GM13976 (cell line): ENCODE measurements around the gene TTLL11.

Experiments used
- DNase-seq: peaks from one replicate; pipeline ENCODE4 v3.0.0; 2012; ENCODE audit warnings: low spot score
- CTCF ChIP-seq: IDR thresholded peaks from 2 replicates; pipeline ENCODE4 v1.5.1; 2012; ENCODE audit warnings: borderline replicate concordance, mild to moderate bottlenecking; ENCODE audit not compliant: insufficient read depth; ENCODE audit errors: extremely low read depth, missing control alignments, control extremely low read depth
- in situ Hi-C: fragments of 300-500 bp; cut with MboI; formaldehyde crosslinking; loops from one replicate; pipeline ENCODE4 v1.12.0; 2022; ENCODE audit warnings: low sequenced_read_pairs, mixed read lengths, inconsistent platforms; ENCODE audit not compliant: unreplicated experiment

Gene TTLL11

GRCh38 chr9:121906074-121906870 is 186.8 kb downstream of the TTLL11 start:
- DNase-seq, result no peak
- in situ Hi-C loops, result no loop called here
- TF ChIP-seq CTCF, result no peak

DNA sequence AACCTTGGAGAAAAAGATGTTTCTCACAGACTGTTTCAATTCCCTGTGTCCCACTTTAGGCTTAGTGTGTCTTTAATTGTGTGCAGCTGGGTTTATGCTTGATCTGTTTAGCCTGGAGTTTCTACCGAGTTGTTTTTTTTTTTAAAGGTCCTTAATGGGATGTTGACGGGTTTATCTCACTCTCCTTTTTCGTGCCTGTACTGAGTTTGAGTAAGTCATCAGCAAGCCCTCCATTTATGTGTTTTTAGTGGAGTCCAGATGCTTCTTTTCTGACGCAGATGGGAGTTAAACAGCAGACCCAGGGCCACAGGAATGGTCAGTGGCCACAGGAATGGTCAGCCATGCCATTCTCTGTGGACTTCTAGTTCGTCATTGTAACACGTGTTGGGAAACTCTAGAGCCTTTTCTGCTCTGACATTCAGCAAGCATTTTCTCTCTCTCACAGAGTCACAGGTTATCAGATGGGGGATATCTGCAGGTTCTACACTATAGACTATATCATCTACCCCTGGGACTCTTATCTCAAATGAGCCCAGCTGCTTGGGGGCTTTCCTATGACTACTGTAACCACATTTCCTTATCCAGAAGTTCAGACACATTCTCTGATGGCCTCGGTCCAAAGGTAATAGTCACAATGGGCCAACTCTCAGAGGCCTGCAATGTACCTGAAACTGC is 190.5 kb downstream of the TTLL11 start:
- TF ChIP-seq CTCF, result no peak
- DNase-seq, result no peak
- in situ Hi-C loops, result no loop called here

DNA sequence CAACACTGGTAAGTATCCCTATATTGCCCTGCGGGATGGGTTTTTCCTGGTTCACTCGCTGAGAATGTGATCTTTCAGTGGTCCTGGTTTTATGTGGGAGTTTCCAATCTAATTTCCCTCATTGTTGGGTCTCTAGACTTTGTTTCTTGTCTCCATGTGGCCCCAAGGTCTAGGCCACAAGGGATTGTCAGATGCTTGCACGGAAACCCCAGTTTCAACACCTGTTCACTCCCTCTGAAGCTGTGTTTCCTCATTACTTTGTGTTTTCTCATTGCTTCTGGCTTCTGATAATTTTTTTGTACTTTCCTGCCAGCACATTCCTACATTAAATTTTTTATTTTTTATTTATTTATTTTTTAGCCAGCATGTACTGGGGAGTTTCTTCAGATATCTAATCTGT is 191.5 kb downstream of the TTLL11 start:
- no peak for TF ChIP-seq CTCF
- in situ Hi-C loops, result no loop called here
- no peak for DNase-seq

DNA sequence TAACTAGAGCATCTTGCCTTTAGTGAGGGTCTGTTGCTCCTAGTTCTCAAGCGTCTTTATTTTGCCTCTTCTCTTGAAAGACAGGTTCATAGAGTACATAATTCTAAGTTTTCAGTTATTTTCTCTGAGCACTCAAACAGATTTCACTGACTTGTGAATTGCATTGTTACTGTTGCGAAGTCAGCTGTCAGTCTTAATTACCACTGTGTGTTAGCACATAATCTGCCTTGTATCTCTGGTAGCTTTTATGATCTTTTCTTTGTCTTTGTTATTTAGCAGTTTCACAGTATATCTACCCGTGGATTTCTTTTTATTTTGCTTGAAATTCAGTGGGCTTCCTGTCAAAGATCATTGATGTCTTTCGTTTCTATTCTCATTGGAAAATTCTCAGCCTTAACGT is 192.9 kb downstream of the TTLL11 start:
- no peak for DNase-seq
- no peak for TF ChIP-seq CTCF
- in situ Hi-C loops, result no loop called here

- DNase-seq, result no peak
- in situ Hi-C loops, result no loop called here
- no peak for TF ChIP-seq CTCF
Measured at GRCh38 chr9:121898856-121899255, 194.3 kb downstream of the TTLL11 start.

DNA sequence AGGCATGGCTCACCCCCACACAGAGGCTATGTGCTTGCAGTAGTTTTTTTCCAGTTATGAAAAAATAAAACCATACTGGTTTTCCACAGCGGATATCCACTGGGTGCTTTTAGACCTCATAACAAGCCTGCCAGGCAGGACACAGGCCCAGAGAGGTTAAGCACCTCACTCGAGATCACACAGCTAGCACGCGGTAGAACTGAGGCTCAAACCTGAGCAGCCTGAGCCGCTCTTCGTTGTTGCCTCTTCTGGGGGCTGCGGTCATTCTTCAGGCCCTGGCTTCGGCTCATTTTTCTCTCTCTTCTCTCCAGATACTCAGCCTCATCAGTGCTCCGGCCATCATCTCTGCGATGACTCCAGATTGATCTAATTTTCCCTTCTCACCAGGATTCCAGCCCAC is 196.0 kb downstream of the TTLL11 start:
- in situ Hi-C loops, result no loop called here
- DNase-seq, result no peak
- no peak for TF ChIP-seq CTCF

GRCh38 chr9:121896545-121896943 is 196.6 kb downstream of the TTLL11 start:
- no peak for TF ChIP-seq CTCF
- in situ Hi-C loops, result no loop called here
- no peak for DNase-seq
